ENCODE data around the gene PKN2.

Gene PKN2

GRCh38 chr1:88683541-88684481, at the start of gene PKN2:
PKN2 (plus strand) TSS chr1:88684273; CDS start chr1:88684581, 308 bp downstream.
- peak; percentile 89 for DNase-seq (ENCODE audit: low spot score)

GRCh38 chr1:88634538-88634937, 49.5 kb upstream of the PKN2 start:
- no peak for DNase-seq (ENCODE audit: low spot score)

DNA sequence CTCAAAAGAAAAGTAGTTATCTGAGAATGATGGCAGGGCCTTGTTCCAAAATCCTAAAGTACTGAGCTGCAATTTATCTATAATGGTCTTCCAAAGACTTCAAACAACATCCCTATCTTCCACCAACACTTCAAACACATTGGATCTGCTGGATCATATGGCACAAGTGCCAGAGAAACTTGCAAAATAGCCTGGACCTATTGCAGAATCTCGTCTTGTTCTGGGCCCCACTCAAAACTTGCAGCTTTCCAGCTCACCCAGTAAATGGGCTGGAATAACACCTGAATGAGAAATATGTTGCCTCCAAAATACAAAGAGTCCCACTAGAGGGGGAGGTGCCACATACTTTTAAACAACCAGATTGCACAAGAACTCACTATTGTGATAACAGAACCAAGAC, 44.0 kb upstream of the PKN2 start:
- no peak for DNase-seq (ENCODE audit: low spot score)

DNA sequence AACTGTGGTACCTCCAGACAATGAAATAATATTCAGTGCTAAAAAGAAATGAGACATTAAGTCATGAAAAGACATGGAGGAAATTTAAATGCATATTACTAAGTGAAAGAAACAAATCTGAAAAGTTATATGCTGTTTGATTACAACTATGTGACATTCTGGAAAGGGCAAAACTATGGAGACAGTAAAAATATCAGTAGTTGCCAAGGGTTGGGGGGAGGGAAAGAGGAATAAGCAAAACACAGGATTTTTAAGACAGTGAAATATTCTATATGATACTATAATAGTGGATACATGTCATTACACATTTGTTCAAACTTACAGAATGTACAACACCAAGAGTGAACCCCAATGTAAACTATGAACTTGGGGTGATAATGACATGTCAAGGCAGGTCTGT, 38.2 kb upstream of the PKN2 start:
- no peak for DNase-seq (ENCODE audit: low spot score)

- DNase-seq (ENCODE audit: low spot score) = no peak
These were observed 37.4 kb upstream of the PKN2 start for GRCh38 chr1:88646476-88647248.

GRCh38 chr1:88647249-88647645, 36.8 kb upstream of the PKN2 start:
- peak; percentile 14 for DNase-seq (ENCODE audit: low spot score)

DNA sequence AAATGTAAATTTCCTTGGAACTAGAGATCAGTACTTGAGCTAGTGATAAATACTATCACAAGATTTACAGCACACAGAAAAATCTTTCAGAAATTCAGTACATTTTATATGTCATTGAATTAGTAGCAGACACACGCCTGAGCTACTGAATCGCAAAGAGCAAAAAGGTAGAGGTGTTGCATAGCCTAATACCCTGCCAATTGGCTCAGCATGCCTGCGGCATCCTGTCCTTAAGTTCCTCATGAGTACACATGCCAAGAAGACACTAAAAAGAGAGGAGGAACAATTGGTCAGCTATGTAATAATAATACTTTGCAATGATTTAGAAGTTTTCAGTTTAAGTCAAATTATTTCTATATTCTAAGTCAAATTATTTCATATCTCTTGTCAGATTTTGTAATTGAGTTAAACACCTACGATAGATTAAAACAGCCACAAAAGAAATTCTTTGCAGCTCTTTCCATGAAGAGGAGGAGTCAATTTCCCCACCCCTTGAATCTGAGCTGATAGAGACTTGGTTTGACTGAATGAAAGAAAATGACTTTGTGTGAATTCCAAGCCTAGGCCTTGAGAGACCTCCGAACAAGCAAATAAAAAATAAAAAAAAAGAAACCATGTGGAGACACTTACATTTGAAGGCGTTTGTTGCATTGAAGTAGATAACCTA, 36.2 kb upstream of the PKN2 start:
- DNase-seq (ENCODE audit: low spot score) = no peak

DNA sequence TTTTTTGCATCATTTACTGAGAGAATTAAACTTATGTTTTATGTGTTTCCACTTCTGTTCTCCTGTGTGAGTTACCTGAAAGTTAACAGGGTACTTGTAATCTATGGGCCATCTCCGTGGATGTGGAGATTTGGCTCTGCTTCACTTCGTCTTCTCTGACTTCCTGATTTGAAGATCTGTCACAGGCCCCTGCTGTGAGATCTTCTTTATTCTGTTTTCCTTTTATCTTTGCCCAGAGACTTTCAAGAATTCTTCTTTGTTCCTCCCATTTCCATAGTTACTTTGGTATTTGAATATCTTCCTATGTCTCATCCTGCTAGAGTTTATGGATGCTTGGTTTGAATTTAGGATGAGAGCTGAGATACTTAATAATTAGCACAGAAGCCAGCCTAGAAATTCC, 35.4 kb upstream of the PKN2 start:
- no peak for DNase-seq (ENCODE audit: low spot score)

DNA sequence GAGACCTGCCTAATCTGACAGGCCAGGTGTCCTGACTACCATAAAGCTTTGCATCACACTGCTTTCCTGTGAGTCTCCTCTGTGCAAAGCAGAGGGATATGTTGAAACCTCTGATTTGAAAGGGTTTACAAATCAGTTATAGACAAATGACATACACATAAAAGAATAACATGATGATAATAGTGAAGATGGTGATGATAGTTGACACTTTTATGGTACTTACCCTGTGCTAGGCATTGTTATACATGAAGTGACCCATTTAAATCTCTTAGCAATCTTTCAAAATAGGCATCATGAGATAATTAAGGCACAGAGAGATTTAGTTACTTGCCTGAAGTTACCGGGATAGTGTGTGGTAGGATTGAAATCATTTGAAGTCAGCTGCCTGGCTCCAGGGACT, 34.1 kb upstream of the PKN2 start:
- DNase-seq (ENCODE audit: low spot score) = no peak

DNA sequence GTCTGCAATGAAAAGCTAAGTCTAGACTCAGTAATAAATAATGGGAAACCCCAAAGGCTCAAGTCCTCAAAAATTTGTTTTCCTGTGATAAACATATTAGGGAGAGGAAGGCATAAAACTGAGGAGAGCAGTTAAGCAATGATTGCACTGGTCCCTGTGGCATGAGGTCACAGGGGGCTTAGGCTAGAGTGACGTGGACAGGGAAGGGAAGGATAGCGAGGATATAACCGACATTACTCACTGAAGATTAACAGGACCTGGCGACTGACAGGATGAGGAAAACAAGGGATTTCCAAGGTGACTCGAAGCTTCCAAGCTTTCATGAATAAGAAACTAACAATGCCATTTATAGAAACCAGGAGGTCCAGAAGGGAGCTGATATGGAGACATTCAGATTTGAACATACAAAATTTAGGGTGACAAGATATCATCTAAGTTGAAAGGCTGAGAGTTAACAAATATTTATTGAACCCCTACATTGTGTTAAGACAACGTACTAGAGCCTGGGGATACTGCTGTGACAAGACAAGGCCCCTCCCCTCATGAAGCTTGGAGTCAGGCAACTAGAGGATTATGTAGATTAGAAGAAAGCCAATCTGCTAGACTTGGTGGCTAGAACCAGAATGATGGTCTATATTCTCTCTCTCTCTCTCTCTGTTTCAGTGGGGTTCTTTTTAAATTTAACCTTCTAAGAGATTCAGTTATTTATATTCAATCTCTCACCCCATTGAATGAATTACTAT, 33.2 kb upstream of the PKN2 start:
- DNase-seq (ENCODE audit: low spot score) = no peak

DNA sequence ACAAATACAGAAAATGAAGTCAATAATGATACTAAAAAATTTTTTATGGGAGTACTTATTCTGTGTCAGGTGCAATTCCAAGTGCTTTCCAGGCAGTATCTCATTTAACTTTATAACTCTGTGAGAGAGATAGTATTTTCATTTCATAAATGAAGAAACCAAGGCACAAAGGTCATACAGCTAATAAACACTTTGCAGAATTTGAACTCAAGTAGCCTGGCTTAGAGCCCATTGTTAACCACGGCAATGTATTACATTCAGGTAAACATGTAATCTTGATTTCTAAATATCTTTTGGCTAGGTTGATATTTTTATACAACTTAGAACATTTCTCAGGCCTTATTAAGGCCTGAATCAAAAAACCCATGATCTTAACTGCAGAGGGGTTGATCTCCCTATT, 28.9 kb upstream of the PKN2 start:
- DNase-seq (ENCODE audit: low spot score) = no peak

GRCh38 chr1:88655685-88656299, 28.3 kb upstream of the PKN2 start:
- DNase-seq (ENCODE audit: low spot score) = no peak

DNA sequence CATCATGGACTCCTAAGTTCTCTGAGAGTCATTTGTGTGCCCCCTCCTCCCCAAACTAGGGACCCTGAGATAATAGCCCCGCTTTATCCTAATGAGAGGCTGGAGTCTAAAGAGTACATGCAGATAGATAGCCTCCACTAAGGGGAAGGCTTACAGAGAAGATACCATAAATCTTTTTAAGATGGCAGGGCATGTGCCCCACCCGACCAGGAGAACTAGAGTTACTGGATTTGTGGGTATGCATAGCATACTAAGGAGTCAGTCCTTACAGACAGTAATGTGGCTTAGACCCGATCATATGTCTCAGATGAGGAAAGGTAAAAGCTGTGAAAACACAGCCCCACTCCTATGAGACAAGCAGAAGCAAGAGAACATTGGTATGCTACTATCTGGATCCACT, 25.7 kb upstream of the PKN2 start:
- no peak for DNase-seq (ENCODE audit: low spot score)

DNA sequence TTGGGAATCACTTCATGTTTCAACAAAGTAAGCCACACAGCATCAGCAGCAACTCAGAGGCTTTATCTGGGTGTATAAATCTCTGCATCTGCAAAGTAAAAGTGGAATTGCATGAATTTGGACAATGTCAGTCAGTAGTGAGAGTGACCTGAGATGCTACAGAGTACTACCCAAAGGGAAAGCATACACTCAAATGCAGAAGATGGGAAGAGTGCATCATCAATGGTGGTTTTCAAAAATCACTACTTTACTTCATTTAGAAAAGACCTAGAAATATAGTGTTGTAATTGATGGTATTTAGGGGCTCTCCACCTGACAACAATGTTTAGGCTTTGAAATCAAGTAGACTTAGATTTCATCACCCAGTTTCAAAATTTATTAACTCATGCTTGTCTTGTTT, 24.5 kb upstream of the PKN2 start:
- DNase-seq (ENCODE audit: low spot score) = no peak

GRCh38 chr1:88661188-88661587, 22.9 kb upstream of the PKN2 start:
- no peak for DNase-seq (ENCODE audit: low spot score)

- no peak for DNase-seq (ENCODE audit: low spot score)
These were observed 21.9 kb upstream of the PKN2 start for GRCh38 chr1:88661951-88662699.

DNA sequence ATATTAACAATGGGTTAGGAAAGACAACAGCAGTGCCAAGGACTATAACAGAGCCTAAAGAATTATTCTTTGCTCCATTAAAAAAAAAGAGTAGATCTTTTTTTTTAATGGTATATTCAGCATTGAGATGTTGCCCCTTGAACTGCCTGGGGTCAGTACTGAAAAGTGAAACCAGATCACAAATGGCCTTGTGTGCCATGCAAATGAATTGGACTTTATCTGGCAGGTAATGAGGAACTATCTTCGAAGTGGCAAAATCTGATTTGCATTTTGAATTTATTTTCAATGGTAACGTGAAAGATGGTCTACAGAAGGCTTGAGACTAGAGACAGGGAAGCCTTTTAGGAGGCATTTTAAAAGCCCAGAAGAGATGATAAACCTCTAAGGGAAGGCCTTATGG, 21.4 kb upstream of the PKN2 start:
- DNase-seq (ENCODE audit: low spot score) = no peak

DNA sequence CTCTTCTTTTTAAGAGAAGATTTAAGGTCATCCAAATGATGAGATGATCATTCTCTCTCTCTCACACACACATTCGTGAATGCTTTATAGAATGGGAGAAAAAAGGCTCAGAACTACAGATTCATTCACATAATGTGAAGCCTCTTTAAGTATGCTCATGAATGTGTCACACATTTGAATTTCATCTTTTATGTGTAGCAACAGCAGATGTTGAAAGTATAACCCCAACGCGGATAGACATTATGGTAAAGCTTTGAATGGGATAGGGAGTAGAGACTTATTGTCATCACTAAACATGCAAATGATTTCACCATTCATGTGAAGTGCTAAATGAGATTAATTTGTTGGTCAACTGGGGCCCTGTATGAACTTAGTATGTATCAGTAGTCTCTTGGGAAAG, 15.7 kb upstream of the PKN2 start:
- DNase-seq (ENCODE audit: low spot score) = no peak

GRCh38 chr1:88670462-88670861, 13.6 kb upstream of the PKN2 start:
- DNase-seq (ENCODE audit: low spot score) = no peak

DNA sequence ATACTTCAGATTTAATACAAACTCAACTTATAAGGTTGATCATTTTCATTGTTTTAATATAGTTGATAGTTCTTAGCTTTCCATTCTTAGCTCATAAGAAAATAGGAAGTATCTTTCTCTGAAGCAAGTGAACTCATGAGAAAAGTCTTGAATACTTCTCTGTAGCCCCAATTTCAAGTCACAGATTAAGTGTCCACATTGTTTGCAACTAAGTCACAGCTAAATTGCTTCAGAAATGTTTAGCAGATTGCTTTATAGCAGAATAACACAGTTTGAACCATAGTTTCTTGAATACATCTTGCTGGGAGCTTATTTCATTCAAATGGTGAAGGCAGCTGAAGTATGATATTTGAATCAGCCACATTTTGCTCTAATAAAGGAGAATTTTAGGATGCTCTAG, 10.6 kb upstream of the PKN2 start:
- DNase-seq (ENCODE audit: low spot score) = no peak

DNA sequence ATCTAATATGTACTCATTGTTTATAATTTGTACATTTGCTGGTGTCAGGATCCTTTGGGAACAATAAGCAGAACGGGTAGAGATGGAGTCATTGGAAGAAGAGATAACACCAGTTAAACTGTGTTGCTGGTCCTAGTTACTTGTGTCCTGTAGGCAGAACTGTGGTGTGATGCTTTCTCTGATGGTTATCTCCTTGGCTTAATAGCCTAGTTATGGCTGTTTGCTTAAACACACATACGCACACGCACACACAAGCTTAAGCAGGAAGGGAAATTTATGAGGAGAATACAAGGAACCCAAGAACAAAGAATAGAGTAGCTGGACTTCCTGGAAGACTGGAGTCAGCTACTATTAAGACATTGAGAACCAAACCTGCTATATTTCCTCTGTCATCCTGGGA, 5.7 kb upstream of the PKN2 start:
- DNase-seq (ENCODE audit: low spot score) = no peak

All from HuH-7 (cell line).